H9 (cell line): ENCODE data around the gene HEATR9. TPM values are rescaled to one million over a fixed set of nuclear protein-coding genes. Genes with fewer than 3 reads are reported as not detected.

Source experiments
- DNase-seq: peaks from one replicate; pipeline ENCODE4 v3.0.0-alpha.2; 2017
- H2AFZ ChIP-seq: one replicate; pipeline ENCODE4 v1.6.1; 2013; ENCODE audit warnings: mild to moderate bottlenecking, low read length, control low read depth, moderate library complexity
- H2AK5ac ChIP-seq: 2 replicates; pipeline ENCODE4 v1.6.1; 2013; ENCODE audit warnings: low read length, control low read depth, mixed read lengths; ENCODE audit not compliant: insufficient read length
- H2BK120ac ChIP-seq: one replicate; pipeline ENCODE4 v1.6.1; 2013; ENCODE audit warnings: low read depth, mild to moderate bottlenecking, low read length, control low read depth, inconsistent platforms; ENCODE audit not compliant: poor library complexity, severe bottlenecking
- H2BK12ac ChIP-seq: 2 replicates; pipeline ENCODE4 v1.6.1; 2013; ENCODE audit warnings: low read length, control low read depth, mixed read lengths, low read depth; ENCODE audit not compliant: insufficient read length
- H2BK15ac ChIP-seq: 2 replicates; pipeline ENCODE4 v1.6.1; 2013; ENCODE audit warnings: low read depth, low read length, control low read depth
- H2BK20ac ChIP-seq: one replicate; pipeline ENCODE4 v1.6.1; 2013; ENCODE audit warnings: low read depth, mild to moderate bottlenecking, low read length, control low read depth, inconsistent platforms; ENCODE audit not compliant: poor library complexity, severe bottlenecking
- H2BK5ac ChIP-seq: 2 replicates; pipeline ENCODE4 v1.6.1; 2013; ENCODE audit warnings: low read length, control low read depth, mixed read lengths; ENCODE audit not compliant: insufficient read length
- H3K14ac ChIP-seq: 2 replicates; pipeline ENCODE4 v1.6.1; 2013; ENCODE audit warnings: low read length, control low read depth; ENCODE audit not compliant: insufficient read depth
- H3K18ac ChIP-seq: 2 replicates; pipeline ENCODE4 v1.6.1; 2013; ENCODE audit warnings: low read depth, mild to moderate bottlenecking, mixed read lengths, low read length, control low read depth; ENCODE audit not compliant: insufficient read length
- H3K23ac ChIP-seq: 2 replicates; pipeline ENCODE4 v1.6.1; 2013; ENCODE audit warnings: low read length, control low read depth, mixed read lengths, low read depth; ENCODE audit not compliant: insufficient read length
- H3K23me2 ChIP-seq: 2 replicates; pipeline ENCODE4 v1.6.1; 2013; ENCODE audit warnings: low read depth, mild to moderate bottlenecking, mixed read lengths, low read length, control low read depth; ENCODE audit not compliant: insufficient read length, poor library complexity, severe bottlenecking
- H3K27ac ChIP-seq: 2 replicates; pipeline ENCODE4 v1.5.1; 2013; ENCODE audit warnings: low read length, control low read depth, mixed read lengths, low read depth; ENCODE audit not compliant: insufficient read length
- H3K27me3 ChIP-seq: 2 replicates; pipeline ENCODE4 v1.6.1; 2013; ENCODE audit warnings: low read length, control low read depth, inconsistent platforms; ENCODE audit not compliant: insufficient read depth
- H3K4ac ChIP-seq: 2 replicates; pipeline ENCODE4 v1.6.1; 2013; ENCODE audit warnings: low read depth, mild to moderate bottlenecking, control low read depth, inconsistent platforms, low read length, moderate library complexity
- H3K4me1 ChIP-seq: 2 replicates; pipeline ENCODE4 v1.6.1; 2013; ENCODE audit warnings: low read length, control low read depth, inconsistent platforms; ENCODE audit not compliant: insufficient read depth
- H3K4me2 ChIP-seq: 2 replicates; pipeline ENCODE4 v1.6.1; 2013; ENCODE audit warnings: low read length, control low read depth, mixed read lengths; ENCODE audit not compliant: insufficient read length, insufficient read depth
- H3K56ac ChIP-seq: 2 replicates; pipeline ENCODE4 v1.6.1; 2013; ENCODE audit warnings: low read depth, mild to moderate bottlenecking, mixed read lengths, low read length, control low read depth; ENCODE audit not compliant: insufficient read length
- H3K79me1 ChIP-seq: 2 replicates; pipeline ENCODE4 v1.6.1; 2013; ENCODE audit warnings: low read depth, mild to moderate bottlenecking, moderate library complexity, low read length, control low read depth, inconsistent platforms; ENCODE audit not compliant: insufficient read depth, poor library complexity, severe bottlenecking
- H3K79me2 ChIP-seq: 2 replicates; pipeline ENCODE4 v1.6.1; 2013; ENCODE audit warnings: low read length, control low read depth, inconsistent platforms; ENCODE audit not compliant: insufficient read depth
- H3K9ac ChIP-seq: 2 replicates; pipeline ENCODE4 v1.6.1; 2013; ENCODE audit warnings: low read length, control low read depth, mixed read lengths; ENCODE audit not compliant: insufficient read length; ENCODE audit errors: extremely low read depth
- H3K9me3 ChIP-seq: one replicate; pipeline ENCODE4 v1.6.1; 2013; ENCODE audit warnings: low read depth, low read length, inconsistent platforms; ENCODE audit not compliant: control insufficient read depth
- H3T11ph ChIP-seq: one replicate; pipeline ENCODE4 v1.6.1; 2013; ENCODE audit warnings: mild to moderate bottlenecking, low read length, control low read depth, inconsistent platforms
- H4K20me1 ChIP-seq: one replicate; pipeline ENCODE4 v1.6.1; 2013; ENCODE audit not compliant: control insufficient read depth, insufficient read length, insufficient read depth
- H4K5ac ChIP-seq: 2 replicates; pipeline ENCODE4 v1.6.1; 2013; ENCODE audit warnings: low read depth, mild to moderate bottlenecking, mixed read lengths, low read length, control low read depth; ENCODE audit not compliant: insufficient read length
- H4K8ac ChIP-seq: replicated peaks from 2 replicates; pipeline ENCODE4 v1.6.1; 2013; ENCODE audit warnings: low read length, control low read depth, mixed read lengths, low read depth; ENCODE audit not compliant: insufficient read length
- H4K91ac ChIP-seq: 2 replicates; pipeline ENCODE4 v1.6.1; 2013; ENCODE audit warnings: low read depth, mild to moderate bottlenecking, moderate library complexity, mixed read lengths, low read length, control low read depth; ENCODE audit not compliant: insufficient read length
- H3K27ac Mint-ChIP-seq, 3 experiments: 2 replicates in 2 of 3; 3 replicates in 1 of 3; pipeline ENCODE4 v1.8.0; 2020 to 2021; ENCODE audit warnings: mixed read lengths in 3 of 3, mild to moderate bottlenecking in 1 of 3, moderate library complexity in 1 of 3
- H3K27me3 Mint-ChIP-seq: 2 replicates; pipeline ENCODE4 v1.8.0; 2021; ENCODE audit warnings: low read depth, mild to moderate bottlenecking, moderate library complexity, mixed read lengths
- H3K36me3 Mint-ChIP-seq, 3 experiments: 2 replicates in 2 of 3; 3 replicates in 1 of 3; pipeline ENCODE4 v1.8.0; 2020 to 2021; ENCODE audit warnings: low read depth in 3 of 3, mixed read lengths in 3 of 3; ENCODE audit not compliant: insufficient read depth in 1 of 3
- H3K4me1 Mint-ChIP-seq, 2 experiments: 2 replicates each; pipeline ENCODE4 v1.8.0; 2020; ENCODE audit warnings: mixed read lengths in 2 of 2
- H3K4me3 Mint-ChIP-seq, 2 experiments: 2 replicates in 1 of 2; 3 replicates in 1 of 2; pipeline ENCODE4 v1.8.0; 2020 to 2021; ENCODE audit warnings: mild to moderate bottlenecking in 2 of 2, mixed read lengths in 2 of 2, moderate library complexity in 1 of 2
- H3K9me3 Mint-ChIP-seq, 2 experiments: 2 replicates in 1 of 2; 3 replicates in 1 of 2; pipeline ENCODE4 v1.8.0; 2020; ENCODE audit warnings: mild to moderate bottlenecking in 2 of 2, mixed read lengths in 2 of 2, moderate library complexity in 1 of 2
- WGBS: extraction: QIAGEN DNeasy Blood & Tissue Kit; methylation state at CpG from one replicate; pipeline ENCODE4 v1.1.7; 2013; ENCODE audit warnings: missing lambda C conversion rate, low lambda C conversion rate, mixed read lengths; ENCODE audit not compliant: insufficient read length; ENCODE audit errors: extremely low coverage; 5-methylcytosine and 5-hydroxymethylcytosine counted together
- total RNA-seq: library from RNA; stranded (reverse); gene quantifications from 2 replicates; pipeline ENCODE4 v1.2.1, GENCODE V29; 2021
- TF ChIP-seq, protein P1 (sequence below): fragments of 200-600 bp; sonication (generic); conservative IDR thresholded peaks from 3 replicates; pipeline ENCODE4 v1.8.0; 2021; ENCODE audit warnings: antibody characterized with exemption, mild to moderate bottlenecking

HEATR9 gene
- total RNA-seq, 1 experiment from 2014 or later = not detected

DNA sequence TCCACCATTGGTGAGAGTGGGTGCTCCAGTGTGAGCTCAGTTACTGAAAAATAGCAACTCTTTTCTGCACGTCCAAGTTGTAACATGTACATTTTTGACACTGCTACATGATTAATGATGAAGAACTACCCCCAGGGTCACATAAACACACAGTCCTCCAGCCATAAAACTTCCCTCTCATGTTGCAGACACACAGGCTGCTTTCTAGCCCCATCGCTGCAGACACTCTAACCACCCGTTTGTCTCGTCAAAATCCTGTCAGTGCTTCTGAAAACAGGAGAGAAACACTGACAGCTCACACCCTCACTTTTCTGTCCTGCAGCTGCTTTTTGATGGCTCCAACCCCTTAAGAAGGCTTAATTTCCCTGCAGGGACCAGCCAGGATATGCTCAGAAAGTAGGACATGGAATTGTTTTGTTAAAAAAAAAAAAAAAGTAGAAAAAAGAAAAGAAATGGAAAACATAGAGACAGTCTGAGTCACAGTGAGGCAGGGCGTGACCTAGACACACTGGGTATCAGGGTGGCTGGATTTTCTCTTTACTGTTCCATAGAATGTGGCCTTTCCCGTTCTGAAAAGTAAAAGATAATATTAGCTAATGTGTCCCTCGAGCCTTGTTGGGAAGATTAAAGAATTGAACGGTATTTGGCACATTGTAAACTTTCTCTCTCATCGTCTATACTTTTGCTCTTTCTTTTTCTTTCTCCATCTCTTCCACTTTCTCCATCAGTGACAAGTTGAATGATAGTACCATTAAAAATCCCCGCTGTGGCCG, 32.2 kb upstream of the HEATR9 start:
- Mint-ChIP-seq H3K27me3 (no peaks in the 10 kb centered on the region; the same call in 1 of the 2 replicates), H3K9me3 (peaks cover 5 to 7% of the 10 kb centered on the region in 2 experiments; a peak in 3 of 5 replicates), H3K4me1 (peaks cover 0 to 3% of the 10 kb centered on the region in 2 experiments; a peak in 3 of 4 replicates), H3K36me3 (no peaks in the 10 kb centered on the region; a peak in 1 of 7 replicates), H3K27ac (no peak overlapping the region), H3K4me3 (no peak overlapping the region)
- Histone ChIP-seq H2AFZ (no peak overlapping the region), H3K9me3 (no peaks in the 10 kb centered on the region), H3K4me1 (no peaks in the 10 kb centered on the region), H3T11ph (no peak overlapping the region), H4K5ac (no peak overlapping the region), H3K23me2 (no peaks in the 10 kb centered on the region), H3K9ac (no peak overlapping the region), H3K56ac (no peak overlapping the region), H2BK120ac (no peak overlapping the region), H4K8ac (no peak overlapping the region), H2BK15ac (no peak overlapping the region), H3K27ac (no peak overlapping the region), H4K91ac (no peak overlapping the region), H3K4me2 (no peak overlapping the region), H2BK12ac (no peak overlapping the region), H4K20me1 (no peaks in the 10 kb centered on the region), H2BK20ac (no peak overlapping the region), H2AK5ac (no peak overlapping the region), H2BK5ac (no peak overlapping the region), H3K18ac (no peak overlapping the region), H3K23ac (no peak overlapping the region), H3K79me2 (no peaks in the 10 kb centered on the region), H3K14ac (no peak overlapping the region), H3K4ac (no peak overlapping the region), H3K79me1 (no peaks in the 10 kb centered on the region), H3K27me3 (no peaks in the 10 kb centered on the region)
- WGBS = no CpG with 5 or more reads among the region's 11 CpGs
- TF ChIP-seq, protein P1, sequence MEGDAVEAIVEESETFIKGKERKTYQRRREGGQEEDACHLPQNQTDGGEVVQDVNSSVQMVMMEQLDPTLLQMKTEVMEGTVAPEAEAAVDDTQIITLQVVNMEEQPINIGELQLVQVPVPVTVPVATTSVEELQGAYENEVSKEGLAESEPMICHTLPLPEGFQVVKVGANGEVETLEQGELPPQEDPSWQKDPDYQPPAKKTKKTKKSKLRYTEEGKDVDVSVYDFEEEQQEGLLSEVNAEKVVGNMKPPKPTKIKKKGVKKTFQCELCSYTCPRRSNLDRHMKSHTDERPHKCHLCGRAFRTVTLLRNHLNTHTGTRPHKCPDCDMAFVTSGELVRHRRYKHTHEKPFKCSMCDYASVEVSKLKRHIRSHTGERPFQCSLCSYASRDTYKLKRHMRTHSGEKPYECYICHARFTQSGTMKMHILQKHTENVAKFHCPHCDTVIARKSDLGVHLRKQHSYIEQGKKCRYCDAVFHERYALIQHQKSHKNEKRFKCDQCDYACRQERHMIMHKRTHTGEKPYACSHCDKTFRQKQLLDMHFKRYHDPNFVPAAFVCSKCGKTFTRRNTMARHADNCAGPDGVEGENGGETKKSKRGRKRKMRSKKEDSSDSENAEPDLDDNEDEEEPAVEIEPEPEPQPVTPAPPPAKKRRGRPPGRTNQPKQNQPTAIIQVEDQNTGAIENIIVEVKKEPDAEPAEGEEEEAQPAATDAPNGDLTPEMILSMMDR = no peak
- DNase-seq = no peak
